HG03097 (cell line): ENCODE results near the gene MAP2K5.

Experiments used
- ATAC-seq: cut with Tn5 transposase; IDR thresholded peaks from one replicate; pipeline ENCODE4 v1.9.1; 2021; ENCODE audit not compliant: unreplicated experiment, low FRiP score

Gene MAP2K5

DNA sequence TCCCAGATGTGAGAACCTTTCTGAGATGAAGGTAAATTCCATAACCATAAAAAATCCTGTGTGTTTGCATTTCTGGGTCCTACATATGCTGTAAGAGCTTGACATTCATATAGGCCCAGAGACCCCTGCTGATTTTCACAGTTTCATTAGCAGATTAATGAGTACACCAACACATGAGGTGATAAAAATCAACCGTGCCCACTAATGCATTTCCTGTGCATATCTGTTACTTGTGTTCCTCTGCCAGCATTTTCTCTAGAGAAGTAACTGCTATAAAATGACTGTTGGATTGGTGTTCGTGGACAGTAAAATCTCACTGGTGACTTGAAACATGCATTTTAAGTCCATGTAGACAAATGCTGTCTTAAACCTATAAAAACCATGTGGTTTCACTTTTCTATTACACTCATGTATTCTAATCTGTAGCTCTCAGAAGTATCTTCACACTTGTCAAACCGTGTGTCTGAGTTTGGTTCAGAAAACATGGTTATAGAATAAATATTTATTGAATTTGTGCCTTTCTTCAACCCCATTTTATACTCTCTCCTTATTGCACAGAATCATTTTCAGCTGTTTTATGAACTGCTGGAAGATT lies 14.6 kb downstream of the MAP2K5 start:
- ATAC-seq, result no peak

- no peak for ATAC-seq
Observed at GRCh38 chr15:67558502-67558901, 16.0 kb downstream of the MAP2K5 start.

DNA sequence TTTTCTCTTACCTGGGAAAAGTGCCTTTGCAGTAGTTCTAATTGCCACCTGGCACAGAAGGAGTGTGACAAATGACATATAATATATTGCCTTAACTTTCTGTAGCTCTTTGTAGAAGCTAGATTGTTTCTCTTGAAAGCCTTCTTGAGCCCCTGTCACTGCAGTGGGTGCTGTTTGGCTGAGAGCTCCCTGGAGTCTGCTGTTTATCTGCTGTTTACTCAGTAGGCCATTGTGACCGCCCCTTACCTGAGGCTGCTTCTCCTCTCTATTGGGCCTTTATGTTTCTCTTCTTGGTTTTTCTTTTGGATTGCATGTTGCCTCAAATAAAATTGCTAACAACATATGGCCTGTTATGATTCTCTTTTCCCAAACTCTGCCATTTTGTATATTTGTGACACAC lies 16.7 kb downstream of the MAP2K5 start:
- ATAC-seq, result no peak

- ATAC-seq, result no peak
Observed at GRCh38 chr15:67559576-67559975, 17.1 kb downstream of the MAP2K5 start.

DNA sequence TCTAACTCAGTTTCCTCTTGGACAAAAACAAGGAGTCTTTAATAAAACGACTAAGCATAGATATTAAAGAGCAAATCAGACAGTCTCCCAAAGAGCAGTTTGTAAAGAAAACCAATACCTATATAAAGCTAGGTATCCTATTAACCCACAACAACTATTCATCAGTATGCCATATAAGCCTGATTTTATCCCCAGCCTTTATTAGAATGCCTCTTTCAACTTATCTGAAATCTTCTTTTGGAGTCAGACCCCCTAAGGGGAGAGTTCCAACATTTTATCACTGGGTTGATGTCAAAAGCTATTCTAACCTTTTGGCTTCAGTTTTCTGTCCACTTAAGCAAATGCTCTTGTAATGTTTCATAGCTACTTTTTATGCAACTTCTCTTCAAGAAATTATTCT lies 17.8 kb downstream of the MAP2K5 start:
- no peak for ATAC-seq

GRCh38 chr15:67563092-67563491 lies 20.6 kb downstream of the MAP2K5 start:
- ATAC-seq, result no peak

- peak; percentile 82 for ATAC-seq
Observed at GRCh38 chr15:67564021-67564967, 21.8 kb downstream of the MAP2K5 start.

- peak; percentile 45 for ATAC-seq
Observed at GRCh38 chr15:67564968-67565345, 22.5 kb downstream of the MAP2K5 start.

- no peak for ATAC-seq
Observed at GRCh38 chr15:67569668-67570067, 27.2 kb downstream of the MAP2K5 start.

DNA sequence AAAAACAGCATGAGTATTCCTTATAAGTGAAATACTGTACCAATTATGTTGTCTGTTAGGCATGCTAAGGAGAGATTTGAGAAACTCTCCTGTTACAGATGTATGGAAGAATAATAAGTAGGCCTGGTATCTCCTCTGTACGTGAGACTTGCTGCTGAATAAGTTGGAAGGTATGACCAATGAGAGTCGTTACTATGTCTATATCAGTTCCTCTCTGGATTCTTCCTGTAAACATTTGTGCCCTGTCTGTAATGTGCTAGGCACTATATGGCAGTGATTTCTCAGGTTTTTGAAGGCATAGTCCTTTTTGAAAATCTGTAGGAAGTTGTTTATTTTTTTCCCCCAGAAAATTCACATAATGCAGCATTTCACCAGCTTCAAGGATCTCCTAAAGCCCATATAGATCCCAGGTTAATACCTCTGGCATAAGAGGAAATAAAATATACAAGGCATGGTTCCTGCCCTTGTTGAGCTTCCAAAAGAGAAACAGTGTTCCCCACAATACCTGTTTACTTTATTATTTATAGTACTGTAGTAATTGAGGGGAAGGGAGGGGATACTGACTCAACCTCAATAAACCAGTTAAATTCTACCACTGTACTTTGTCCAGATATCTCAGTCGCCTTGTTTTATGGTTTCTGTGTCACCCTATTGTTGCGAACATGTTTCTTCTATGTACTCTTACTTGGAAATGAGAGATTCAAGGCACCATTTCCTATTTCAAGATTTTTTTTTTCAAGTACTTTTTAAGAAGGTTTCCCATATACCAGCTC lies 28.6 kb downstream of the MAP2K5 start:
- ATAC-seq, result no peak

DNA sequence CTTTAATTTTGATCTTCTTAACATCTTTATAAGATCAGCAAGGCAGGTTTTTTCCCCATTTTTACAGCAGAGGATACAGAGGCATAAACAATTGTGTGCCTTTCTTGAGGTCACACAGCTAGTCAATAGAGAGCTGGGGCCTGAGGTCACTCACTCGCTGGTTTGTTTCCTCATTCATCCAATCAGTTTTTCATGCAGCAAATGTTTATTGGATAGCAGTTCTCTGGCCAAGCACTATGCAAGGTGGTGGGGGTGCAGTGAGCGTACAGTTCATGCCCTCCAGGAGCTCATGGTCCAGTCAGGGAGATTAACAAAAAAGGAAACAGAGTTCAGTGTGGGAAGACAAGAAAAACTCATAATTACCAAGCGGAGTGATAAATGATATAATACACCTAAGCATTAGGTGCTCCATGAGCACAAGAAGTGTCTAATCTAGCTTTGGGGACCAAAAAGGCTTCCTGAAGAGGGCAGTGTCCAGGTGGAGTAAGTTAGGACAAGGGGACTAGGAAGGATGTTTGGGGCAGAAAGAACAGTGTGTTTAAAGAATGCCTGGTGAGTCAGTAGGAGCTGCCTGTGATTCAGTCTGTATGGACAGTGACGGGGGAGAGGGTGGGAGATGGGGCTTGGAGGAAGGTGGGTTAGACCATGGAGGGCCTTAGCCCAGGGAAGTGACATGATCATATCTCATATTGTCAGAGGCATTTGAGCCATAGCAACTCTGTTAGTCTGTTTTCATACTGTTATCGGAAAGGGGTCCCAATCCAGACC lies 29.3 kb downstream of the MAP2K5 start:
- ATAC-seq, result no peak

DNA sequence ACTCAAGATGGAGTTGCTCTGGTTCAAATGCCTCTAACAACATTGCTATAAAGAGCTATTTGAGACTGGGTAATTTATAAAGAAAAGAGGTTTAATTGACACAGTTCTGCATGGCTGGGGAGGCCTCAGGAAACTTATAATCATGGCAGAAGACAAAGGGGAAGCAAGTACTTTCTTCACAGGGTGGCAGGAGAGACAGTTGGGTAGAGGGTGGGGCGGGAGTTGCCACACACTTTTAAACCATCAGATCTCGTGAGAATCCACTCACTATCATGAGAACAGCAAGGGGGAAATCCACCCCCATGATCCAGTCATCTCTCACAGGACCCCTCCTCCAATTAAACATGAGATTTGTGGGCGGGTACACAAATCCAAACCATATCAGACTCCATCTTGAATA lies 30.7 kb downstream of the MAP2K5 start:
- no peak for ATAC-seq

DNA sequence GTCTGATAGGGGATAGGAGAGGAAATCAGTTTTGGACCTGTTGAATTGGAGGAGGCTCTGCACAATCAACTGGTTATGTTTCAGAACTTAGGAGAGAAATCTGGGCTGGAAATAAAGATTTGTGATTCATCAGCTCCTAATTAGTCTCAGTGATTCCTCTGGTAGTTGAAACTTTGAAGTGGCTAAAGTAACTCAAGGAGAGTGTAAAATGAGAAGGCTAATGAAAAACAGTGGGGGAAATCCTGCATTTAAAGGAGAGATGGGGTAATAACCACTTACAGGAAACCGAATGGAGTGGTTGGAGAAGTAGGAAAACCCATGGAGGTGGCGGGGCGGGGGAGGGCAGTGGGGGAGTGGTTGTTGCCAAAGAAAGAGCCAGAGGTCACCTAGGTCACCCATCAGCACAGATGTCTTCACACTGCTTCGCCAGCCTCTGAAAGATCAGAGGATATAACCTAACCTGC lies 32.6 kb downstream of the MAP2K5 start:
- no peak for ATAC-seq

DNA sequence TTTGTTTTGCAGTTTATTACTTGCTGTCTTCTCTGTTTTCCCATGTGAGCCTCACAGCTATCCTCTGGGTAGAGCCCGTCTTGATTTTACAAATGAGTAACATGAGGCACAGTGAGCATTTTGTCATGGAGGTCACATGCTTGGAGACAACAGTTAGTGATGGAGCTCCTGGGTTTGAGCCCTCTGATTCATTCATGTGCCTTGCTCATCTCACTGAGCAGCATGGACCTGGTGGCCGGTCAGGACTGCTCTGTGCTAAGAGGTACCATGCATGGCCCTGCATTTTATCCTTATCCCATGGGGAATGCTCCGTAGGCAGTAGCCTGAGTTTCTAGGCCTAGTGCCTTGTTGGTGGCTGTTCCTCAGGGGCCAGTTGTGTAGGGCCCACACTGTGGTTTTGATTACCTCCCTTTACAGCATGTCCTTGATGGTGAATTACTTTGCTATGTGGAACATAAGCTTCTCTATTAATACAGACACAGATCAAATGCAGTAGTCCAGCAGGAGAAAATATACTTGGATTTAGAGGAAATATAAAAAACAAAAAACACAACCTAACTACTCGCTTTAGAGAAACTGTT lies 35.6 kb downstream of the MAP2K5 start:
- no peak for ATAC-seq

DNA sequence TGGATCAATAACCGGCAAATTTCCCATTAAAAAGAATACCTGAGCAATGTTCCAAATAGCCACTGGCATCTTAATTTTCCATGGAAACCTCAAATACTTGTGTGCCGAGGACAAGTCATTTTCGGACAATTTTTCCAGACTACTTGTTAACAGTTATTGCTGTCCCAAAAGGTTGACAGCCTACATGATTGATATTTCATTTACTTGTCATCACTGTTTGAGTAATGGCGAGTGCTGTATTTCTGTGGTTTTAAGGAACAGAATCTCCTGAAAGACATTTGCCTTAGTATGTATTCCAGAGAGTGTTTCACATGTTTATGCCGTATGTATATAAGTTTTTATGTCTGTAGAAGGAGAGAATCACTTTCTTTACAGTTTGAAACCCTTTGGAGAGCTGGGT lies 36.7 kb downstream of the MAP2K5 start:
- ATAC-seq, result no peak

- no peak for ATAC-seq
Observed at GRCh38 chr15:67579967-67580366, 37.5 kb downstream of the MAP2K5 start.

DNA sequence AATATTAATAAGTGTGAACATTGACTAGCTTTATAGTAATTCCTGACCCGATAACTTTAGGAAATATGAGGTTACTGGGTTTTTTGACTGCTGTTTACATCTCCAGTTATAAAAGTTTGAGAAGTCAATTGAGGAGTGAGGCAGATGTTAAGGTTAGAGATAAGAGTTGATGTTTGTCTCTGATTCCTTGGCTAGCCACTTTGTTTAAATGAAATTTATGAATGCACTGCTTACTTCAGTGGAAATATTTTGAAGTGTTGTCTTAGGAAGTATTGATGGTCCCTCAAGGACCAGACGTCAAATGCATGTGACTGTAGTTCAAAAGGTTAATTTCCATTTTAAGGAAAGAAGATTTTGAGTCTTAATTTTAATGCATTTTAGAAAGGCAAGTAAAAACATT lies 41.7 kb downstream of the MAP2K5 start:
- ATAC-seq, result no peak

- no peak for ATAC-seq
Observed at GRCh38 chr15:67585681-67586080, 43.2 kb downstream of the MAP2K5 start.

- ATAC-seq, result no peak
Observed at GRCh38 chr15:67587331-67587730, 44.8 kb downstream of the MAP2K5 start.

- no peak for ATAC-seq
Observed at GRCh38 chr15:67587754-67588153, 45.3 kb downstream of the MAP2K5 start.
